HEK293 (cell line): Measurements from ENCODE around the gene PARD3B.

Experiments
- CTCF ChIA-PET: fragments of 350-600 bp; formaldehyde crosslinking; extraction: SDS; loops from one replicate; lab custom pipeline; 2021; ENCODE audit warnings: antibody characterized with exemption; lab: Yijun Ruan, JAX
- POLR2A ChIA-PET: fragments of 300-600 bp; formaldehyde crosslinking; extraction: SDS; loops from one replicate; lab custom pipeline; 2020; ENCODE audit warnings: antibody characterized with exemption, inconsistent platforms; lab: Yijun Ruan, JAX
- H3K27ac ChIP-seq: fragments of 200-500 bp; sonication (Bioruptor generic); 2 replicates; pipeline ENCODE4 v1.5.1; 2014; ENCODE audit warnings: low read depth, low read length, control low read depth, inconsistent platforms; ENCODE audit errors: extremely low read depth
- H3K36me3 ChIP-seq, 2 experiments: fragments of 200-500 bp in 1 of 2; sonication (Bioruptor generic) in 1 of 2; 1 replicate in 1 of 2; 2 replicates in 1 of 2; pipeline ENCODE4 v1.5.1; 2014 to 2017; ENCODE audit warnings: inconsistent platforms in 2 of 2, low read length in 2 of 2; ENCODE audit not compliant: control insufficient read depth in 2 of 2, insufficient read depth in 1 of 2
- H3K4me1 ChIP-seq: fragments of 200-500 bp; sonication (Bioruptor generic); 2 replicates; pipeline ENCODE4 v1.5.1; 2014; ENCODE audit warnings: mild to moderate bottlenecking, low read length, inconsistent platforms; ENCODE audit not compliant: control insufficient read depth, insufficient read depth
- H3K4me3 ChIP-seq: 2 replicates; pipeline ENCODE4 v1.5.1; 2011; ENCODE audit warnings: low read depth, mild to moderate bottlenecking, control low read depth, low read length, moderate library complexity
- H3K9me3 ChIP-seq: fragments of 200-500 bp; sonication (Bioruptor generic); 2 replicates; pipeline ENCODE4 v1.5.1; 2014; ENCODE audit warnings: low read depth, low read length, inconsistent platforms; ENCODE audit not compliant: control insufficient read depth, insufficient read depth
- CTCF ChIP-seq: fragments of 450-650 bp; formaldehyde crosslinking; IDR thresholded peaks from 2 replicates; pipeline ENCODE4 v1.5.1; 2016; ENCODE audit warnings: missing biosample characterization, missing genetic modification characterization
- HIC1 ChIP-seq: fragments of 450-650 bp; formaldehyde crosslinking; IDR thresholded peaks from 2 replicates; pipeline ENCODE4 v1.5.1; 2016; ENCODE audit warnings: missing biosample characterization, missing genetic modification characterization
- PBX3 ChIP-seq: sonication (generic); formaldehyde crosslinking; IDR thresholded peaks from 2 replicates; pipeline ENCODE4 v1.8.1; 2022; ENCODE audit warnings: mild to moderate bottlenecking, moderate library complexity, missing genetic modification reagents
- ZBTB17 ChIP-seq: fragments of 450-650 bp; formaldehyde crosslinking; IDR thresholded peaks from 2 replicates; pipeline ENCODE4 v1.5.1; 2016; ENCODE audit warnings: missing biosample characterization, missing genetic modification characterization
- ZBTB20 ChIP-seq: fragments of 450-650 bp; formaldehyde crosslinking; IDR thresholded peaks from 2 replicates; pipeline ENCODE4 v1.5.1; 2016; ENCODE audit warnings: missing biosample characterization, missing genetic modification characterization
- ZBTB21 ChIP-seq: fragments of 450-650 bp; formaldehyde crosslinking; IDR thresholded peaks from 2 replicates; pipeline ENCODE4 v1.5.1; 2017; ENCODE audit warnings: missing biosample characterization, missing genetic modification characterization
- ZNF26 ChIP-seq: fragments of 450-650 bp; formaldehyde crosslinking; IDR thresholded peaks from 2 replicates; pipeline ENCODE4 v1.5.1; 2016; ENCODE audit warnings: missing biosample characterization, missing genetic modification characterization
- ZNF292 ChIP-seq: fragments of 450-650 bp; formaldehyde crosslinking; IDR thresholded peaks from 2 replicates; pipeline ENCODE4 v1.5.1; 2016; ENCODE audit warnings: low read depth, missing biosample characterization, missing genetic modification characterization, borderline replicate concordance
- ZNF404 ChIP-seq: fragments of 450-650 bp; formaldehyde crosslinking; IDR thresholded peaks from 2 replicates; pipeline ENCODE4 v1.5.1; 2017; ENCODE audit warnings: missing biosample characterization, missing genetic modification characterization
- ZNF423 ChIP-seq: fragments of 450-650 bp; formaldehyde crosslinking; IDR thresholded peaks from 2 replicates; pipeline ENCODE4 v1.5.1; 2016; ENCODE audit warnings: missing biosample characterization, missing genetic modification characterization
- ZNF837 ChIP-seq: fragments of 450-650 bp; formaldehyde crosslinking; IDR thresholded peaks from 2 replicates; pipeline ENCODE4 v1.5.1; 2016; ENCODE audit warnings: missing biosample characterization, missing genetic modification characterization

PARD3B gene

GRCh38 chr2:205190528-205190927 is 645.3 kb downstream of the PARD3B start:
- no peaks in the 10 kb centered on the region for H3K9me3 ChIP-seq
- no peaks in the 10 kb centered on the region; the same call in 1 of the 2 replicates for H3K4me1 ChIP-seq
- H3K27ac ChIP-seq = no peak overlapping the region
- no peak overlapping the region for H3K4me3 ChIP-seq
- no peaks in the 10 kb centered on the region for H3K36me3 ChIP-seq
- TF ChIP-seq ZBTB17 (no peak), CTCF (tag by site-specific recombination) (no peak), PBX3 (CRISPR knock-in tag) (no peak)
- ChIA-PET CTCF (no interaction called here), POLR2A (no interaction called here)

GRCh38 chr2:205193125-205193835 is 648.0 kb downstream of the PARD3B start:
- no peak for TF ChIP-seq ZBTB21 (tag by site-specific recombination)
- TF ChIP-seq ZNF292 (tag by site-specific recombination) = no peak
- TF ChIP-seq HIC1 (tag by site-specific recombination) = no peak
- TF ChIP-seq ZNF837 (tag by site-specific recombination) = no peak
- CTCF ChIA-PET = interaction anchor here (0.6 kb wide), 1 partner anchor 443 kb away, joined by 3 read pairs; no protein-coding TSS in a partner anchor
- peaks cover 2% of the 10 kb centered on the region; the same call in 1 of the 2 replicates for H3K4me1 ChIP-seq
- no peak overlapping the region for H3K4me3 ChIP-seq
- no peaks in the 10 kb centered on the region for H3K9me3 ChIP-seq
- POLR2A ChIA-PET = no interaction called here
- no peaks in the 10 kb centered on the region for H3K36me3 ChIP-seq
- no peak overlapping the region for H3K27ac ChIP-seq

- POLR2A ChIA-PET = no interaction called here
- Histone ChIP-seq H3K4me1 (0 out of 2 replicates have a peak, but pooled peaks cover 2% of the 10 kb centered on the region), H3K9me3 (no peaks in the 10 kb centered on the region), H3K36me3 (no peaks in the 10 kb centered on the region), H3K4me3 (no peak overlapping the region), H3K27ac (no peak overlapping the region)
- CTCF ChIA-PET = no interaction called here
- TF ChIP-seq CTCF (tag by site-specific recombination) = 0 out of 2 replicates have a peak, but pooled peaks have one; percentile 12
- TF ChIP-seq ZNF404 = no peak
- 0 out of 2 replicates have a peak, but pooled peaks have one; percentile 19 for TF ChIP-seq ZBTB20 (tag by site-specific recombination)
- no peak for TF ChIP-seq ZNF26
- TF ChIP-seq ZNF423 (tag by site-specific recombination) = no peak
- TF ChIP-seq, all 188 proteins: peak for 2
Measured at GRCh38 chr2:205193836-205194228, 648.6 kb downstream of the PARD3B start.
